GM19043 (cell line): Measurements from ENCODE around the gene PRR23E.

Experiments
- ATAC-seq: cut with Tn5 transposase; IDR thresholded peaks from one replicate; pipeline ENCODE4 v1.9.1; 2021; ENCODE audit warnings: low read depth; ENCODE audit not compliant: unreplicated experiment

The PRR23E gene

GRCh38 chr3:127221037-127221436 is 28.1 kb downstream of the PRR23E start:
- ATAC-seq = no peak

GRCh38 chr3:127221446-127222035 is 28.6 kb downstream of the PRR23E start:
- ATAC-seq = no peak

GRCh38 chr3:127222163-127222562 is 29.2 kb downstream of the PRR23E start:
- ATAC-seq = no peak

- ATAC-seq = no peak
Measured at GRCh38 chr3:127222664-127223063, 29.7 kb downstream of the PRR23E start.

GRCh38 chr3:127224118-127224517 is 31.2 kb downstream of the PRR23E start:
- no peak for ATAC-seq

GRCh38 chr3:127226457-127226856 is 33.5 kb downstream of the PRR23E start:
- ATAC-seq = no peak

- ATAC-seq = no peak
Measured at GRCh38 chr3:127226946-127227842, 34.3 kb downstream of the PRR23E start.

- ATAC-seq = no peak
Measured at GRCh38 chr3:127228866-127229265, 35.9 kb downstream of the PRR23E start.

GRCh38 chr3:127233371-127233770 is 40.4 kb downstream of the PRR23E start:
- ATAC-seq = no peak

GRCh38 chr3:127234778-127235177 is 41.8 kb downstream of the PRR23E start:
- no peak for ATAC-seq

GRCh38 chr3:127235706-127236105 is 42.8 kb downstream of the PRR23E start:
- no peak for ATAC-seq

- ATAC-seq = no peak
Measured at GRCh38 chr3:127237835-127238234, 44.9 kb downstream of the PRR23E start.

GRCh38 chr3:127238602-127239001 is 45.7 kb downstream of the PRR23E start:
- ATAC-seq = no peak

- ATAC-seq = no peak
Measured at GRCh38 chr3:127247292-127247691, 54.4 kb downstream of the PRR23E start.
